Measurements from ENCODE around the gene CDK15.

CDK15 gene

DNA sequence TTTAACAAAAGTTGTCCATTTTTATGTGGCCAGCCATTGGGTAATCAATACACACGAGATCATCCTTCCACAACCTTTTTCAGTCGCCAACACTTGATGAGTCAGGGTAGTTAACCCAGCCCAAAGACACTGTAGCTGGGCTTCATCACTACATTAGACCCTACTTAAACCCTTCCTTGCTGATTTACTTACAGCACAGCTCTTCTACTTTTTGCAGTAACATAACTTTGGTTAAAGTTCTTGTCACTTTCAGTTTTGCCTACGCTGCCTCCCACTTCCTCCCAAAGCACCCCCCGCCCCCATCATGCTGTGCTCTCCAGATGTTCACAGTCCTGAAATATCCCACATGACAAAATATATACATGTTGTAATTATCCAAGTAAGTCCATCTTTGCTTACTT lies 103.6 kb downstream of the CDK15 start:
- DNase-seq (ENCODE audit: low read depth), result no peak

DNA sequence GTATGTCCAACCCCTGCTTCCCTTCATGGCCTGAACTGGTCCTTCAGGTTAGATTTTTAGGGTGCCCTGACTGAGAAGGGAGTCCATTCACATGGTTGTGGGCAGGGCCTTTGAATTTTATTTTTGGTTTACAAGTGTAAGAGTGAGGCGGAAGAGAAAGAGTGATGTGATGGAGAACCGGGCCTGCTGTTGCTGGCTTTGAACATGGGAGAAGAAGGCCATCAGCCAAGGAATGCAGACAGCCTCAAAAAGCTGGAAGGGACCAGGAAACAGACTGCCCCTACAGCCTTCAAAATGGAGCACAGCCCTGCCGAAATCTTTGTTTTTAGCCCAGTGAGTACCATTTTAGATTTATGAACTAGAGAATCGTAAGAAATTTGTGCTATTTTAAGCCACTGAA lies 105.0 kb downstream of the CDK15 start:
- no peak for DNase-seq (ENCODE audit: low read depth)

DNA sequence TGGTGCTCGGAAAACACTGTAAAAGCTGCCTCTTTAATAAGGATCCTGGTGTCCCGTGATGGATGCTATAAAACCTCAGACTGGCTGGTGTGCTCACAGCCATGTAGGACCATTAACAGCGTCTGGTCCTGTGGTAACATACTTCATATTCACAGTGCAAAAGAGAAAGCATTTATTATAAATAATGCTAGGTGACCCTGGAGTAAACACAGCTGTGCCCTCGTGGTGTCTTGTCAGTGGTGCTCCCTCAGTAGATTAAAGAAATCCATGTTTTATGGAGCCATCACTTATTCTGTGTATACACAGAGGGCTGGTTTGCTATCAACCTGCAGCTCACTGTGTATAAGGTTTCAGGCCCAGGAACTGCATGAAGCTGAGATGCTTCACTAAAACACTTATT lies 106.9 kb downstream of the CDK15 start:
- DNase-seq (ENCODE audit: low read depth), result no peak

DNA sequence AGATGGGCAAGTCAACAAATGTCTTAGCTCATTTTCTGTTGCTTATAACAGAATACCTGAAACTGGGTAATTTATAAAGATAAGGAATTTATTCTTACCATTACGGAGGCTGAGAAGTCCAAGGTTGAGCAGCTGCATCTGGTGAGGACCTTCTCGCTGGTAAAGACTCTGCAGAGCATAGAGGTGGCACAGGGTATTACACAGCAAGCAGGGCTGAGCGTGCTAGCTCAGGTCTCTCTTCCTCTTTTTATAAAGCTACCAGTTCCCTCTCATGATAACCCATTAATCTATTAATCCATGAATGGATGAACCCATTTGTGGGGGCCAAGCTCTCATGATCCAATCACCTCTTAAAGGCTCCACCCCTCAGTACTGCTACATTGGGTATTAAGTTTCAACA lies 109.1 kb downstream of the CDK15 start:
- no peak for DNase-seq (ENCODE audit: low read depth)

DNA sequence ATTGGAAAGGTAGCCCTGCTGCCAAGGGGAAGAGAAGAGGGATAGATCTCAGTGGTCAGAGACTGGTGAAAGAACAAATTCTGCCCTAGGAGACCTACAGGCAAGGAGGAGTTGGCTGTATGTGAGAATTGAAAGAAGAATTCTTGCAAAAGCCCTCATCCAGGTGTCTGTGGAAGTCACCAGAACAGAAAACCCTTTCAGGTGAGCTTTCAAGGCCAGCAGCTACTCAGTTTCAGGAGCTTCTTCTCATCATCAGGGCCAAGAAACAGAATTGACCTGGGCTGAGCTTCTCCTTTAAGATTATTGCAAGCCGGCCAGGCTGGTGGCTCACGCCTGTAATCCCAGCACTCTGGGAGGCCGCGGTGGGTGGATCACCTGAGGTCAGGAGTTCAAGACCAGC lies 110.2 kb downstream of the CDK15 start:
- no peak for DNase-seq (ENCODE audit: low read depth)

DNA sequence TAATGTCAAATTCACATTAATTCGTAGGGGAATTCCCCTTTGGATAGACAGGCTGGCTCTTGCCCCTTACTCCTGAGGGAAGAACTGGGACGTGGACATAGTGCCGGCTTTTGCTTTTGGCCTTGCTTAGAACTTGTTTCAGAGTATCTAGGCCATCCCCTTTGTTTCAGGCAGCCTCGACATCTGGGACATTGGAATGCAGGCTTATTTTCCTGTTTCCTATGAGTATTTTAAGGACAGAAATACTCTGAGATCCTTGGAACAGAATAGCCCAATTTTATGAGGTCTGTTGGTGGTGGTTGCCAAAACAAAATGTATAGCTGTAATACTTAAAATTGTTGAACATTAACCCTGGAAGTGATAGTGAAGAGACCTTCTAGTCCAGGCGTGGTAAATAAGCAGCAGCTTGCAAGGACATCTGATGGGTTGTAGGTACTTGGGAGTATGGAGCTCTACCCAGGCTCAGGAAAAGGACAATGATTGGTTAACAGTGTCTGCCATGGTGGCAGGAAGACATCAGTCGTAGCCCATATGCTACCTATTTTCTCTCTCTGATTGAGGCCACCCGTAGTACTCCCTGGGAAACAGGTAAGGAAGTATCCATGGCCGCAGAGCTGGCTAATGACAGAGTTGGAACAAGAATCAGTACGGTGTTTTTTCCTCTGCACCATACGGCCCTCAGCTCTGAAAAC lies 112.4 kb downstream of the CDK15 start:
- no peak for DNase-seq (ENCODE audit: low read depth)

DNA sequence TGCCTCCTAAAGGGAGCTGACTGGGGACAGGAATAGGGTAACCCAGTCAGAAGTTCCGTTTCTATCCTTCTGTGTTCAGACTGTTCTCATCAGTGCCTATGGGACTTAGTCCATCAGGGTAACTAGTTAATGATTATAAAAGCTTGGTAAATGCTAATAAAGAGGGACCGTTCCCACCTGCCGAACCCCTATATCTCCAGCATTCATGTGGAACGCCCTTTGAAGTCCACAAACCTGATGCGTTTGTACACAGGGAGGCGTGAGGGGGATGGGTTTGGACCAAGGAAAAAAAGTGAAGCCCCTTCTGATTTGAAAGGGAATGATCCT lies 112.9 kb downstream of the CDK15 start:
- DNase-seq (ENCODE audit: low read depth), result no peak

DNA sequence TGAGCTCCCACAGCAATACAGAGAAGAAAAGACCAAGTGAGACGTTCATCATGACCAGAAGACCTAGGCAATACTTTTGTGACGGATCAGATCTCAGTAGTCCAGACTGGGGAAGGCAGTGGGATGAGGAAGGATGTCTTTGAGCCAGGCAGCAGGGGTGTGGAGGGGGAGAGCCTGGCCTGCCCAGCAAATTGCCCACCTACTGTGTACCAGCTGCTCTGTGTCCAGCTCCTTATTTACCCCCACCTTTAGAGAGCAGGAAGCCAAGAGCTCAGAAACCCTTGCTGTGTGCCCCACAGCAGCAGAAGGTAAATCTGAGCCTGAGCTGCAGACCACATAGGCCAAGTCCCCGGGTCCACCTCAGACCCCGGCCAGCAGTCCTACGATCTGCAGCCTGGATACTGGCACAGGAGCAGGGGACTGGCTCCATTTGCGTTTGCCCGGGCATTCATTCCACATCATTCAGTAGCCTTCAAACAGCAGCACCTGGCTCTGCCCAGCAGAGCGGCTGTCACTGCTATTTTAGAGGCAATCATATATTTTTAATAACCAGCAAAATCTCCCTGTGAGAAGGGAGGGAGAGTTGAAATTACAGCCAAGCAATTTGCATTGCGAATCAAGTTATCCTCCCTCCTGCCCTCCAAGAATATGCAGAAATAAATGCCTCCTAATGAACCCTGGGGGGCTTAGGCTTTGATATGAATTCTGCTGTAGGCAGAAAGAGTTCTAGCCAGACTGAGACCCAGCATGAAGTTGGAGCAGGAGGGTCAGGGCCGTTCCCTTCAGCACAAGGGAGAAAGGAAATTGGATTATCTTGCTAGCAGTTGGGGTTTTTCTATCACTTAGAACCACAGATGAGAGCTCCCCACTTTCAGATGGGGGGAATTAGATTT lies 117.3 kb downstream of the CDK15 start:
- no peak for DNase-seq (ENCODE audit: low read depth)

DNA sequence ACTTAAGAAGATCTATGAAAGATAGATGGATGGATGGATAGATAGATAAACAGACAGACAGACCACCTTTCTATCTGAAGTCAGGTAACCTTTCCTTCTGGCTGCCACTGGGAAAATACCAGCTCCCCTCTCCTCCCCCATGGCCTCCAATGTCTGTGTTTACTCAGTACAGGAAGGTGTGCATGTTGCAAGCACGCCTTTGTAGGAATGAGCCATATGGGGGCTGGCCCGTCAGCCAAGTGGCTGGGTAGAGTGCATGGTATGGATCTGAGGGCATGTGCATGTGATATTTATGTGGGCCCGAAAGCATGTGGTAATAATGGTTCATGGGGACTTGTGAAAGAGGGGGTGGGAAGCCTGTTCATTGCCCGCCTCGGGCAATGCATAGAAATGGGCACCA lies 118.1 kb downstream of the CDK15 start:
- DNase-seq (ENCODE audit: low read depth), result no peak

DNA sequence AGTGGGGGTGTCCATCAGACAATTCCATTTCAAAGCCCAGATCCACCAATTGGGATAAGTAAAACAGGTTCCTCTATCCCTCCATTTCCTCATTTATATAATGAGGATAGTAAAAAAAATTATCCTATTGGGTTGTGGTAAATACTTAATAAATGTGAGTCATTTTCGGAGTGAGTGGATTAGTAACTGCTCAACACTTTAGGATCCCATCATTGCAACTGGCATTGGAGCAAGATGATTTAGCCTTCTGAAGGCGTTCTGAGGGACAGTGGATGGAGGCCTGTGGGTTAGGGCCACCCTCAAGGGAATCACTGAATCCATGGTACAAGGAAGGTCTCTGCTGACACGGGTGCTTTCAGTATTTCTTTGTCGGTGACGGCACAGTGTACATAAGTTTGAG lies 118.7 kb downstream of the CDK15 start:
- DNase-seq (ENCODE audit: low read depth), result no peak

DNA sequence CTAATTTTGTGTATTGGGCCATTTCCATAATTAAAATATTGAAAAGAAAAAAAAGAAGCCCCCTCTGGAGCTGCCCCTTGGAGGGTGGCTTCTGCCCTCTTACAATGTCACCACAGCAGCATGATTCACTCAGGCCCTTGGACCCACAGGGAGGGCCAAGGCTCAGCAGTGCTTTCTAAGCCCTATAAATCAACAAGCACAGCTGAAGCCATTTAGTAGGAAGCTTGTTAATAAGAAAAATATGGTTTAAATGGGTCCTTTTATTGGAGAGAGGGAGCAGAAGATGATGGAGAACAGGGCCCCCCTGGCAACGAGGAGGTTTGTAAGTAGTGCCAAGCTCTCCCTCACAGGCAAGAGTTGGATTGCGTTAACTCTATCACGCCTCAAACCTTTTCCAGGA lies 119.7 kb downstream of the CDK15 start:
- DNase-seq (ENCODE audit: low read depth), result no peak

DNA sequence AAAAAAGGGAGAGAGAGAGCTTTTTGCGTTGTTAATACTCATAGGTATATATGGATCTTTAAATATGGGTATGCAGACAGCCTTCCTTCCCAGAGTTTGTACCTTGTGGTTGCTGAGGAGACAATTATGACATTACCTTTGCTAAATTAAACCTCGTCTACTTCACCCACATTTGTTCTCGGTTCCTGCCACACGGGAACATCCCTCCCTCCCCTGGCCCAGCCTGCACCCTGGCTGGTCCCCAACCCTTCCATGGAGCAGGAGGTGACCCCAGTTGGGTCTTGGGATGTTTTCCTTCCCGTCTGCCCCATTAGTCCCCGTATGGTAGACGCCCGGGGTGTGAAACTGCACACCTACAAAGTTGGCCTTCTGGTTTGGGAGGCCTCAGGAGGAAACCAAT lies 122.0 kb downstream of the CDK15 start:
- DNase-seq (ENCODE audit: low read depth), result no peak

DNA sequence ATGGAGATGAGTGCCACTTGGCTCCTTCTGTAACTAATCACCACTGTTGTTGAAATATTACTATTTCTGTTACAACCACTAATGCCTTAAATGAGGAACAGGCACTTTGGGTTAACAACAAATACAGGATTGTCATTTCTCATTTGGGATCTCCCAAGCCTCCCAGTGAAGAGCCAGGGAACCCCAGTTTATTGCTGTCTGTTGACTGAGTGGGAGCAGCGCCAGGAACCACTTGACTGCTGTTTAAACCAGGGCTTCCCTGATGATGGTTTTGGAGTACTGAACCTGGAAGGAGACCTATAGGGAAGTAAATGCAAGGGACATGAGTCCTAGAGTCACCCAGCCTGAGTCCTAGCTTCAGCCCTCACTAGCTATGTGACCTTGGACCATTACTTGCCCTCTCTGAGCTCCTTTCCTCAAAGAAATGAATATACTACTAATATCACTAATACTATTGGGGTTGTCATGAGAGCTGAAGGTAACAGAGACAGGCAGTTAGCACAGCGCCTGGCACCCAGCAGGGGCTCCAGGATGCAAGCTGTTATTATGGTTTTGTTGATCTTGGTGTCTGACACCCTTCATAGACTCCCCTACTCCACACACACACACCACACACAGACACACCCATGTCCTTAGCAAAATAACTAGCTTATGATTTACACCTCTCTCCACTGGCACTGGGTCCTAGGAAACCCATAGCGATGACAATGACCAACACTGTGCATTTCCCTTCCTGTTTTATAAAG lies 123.1 kb downstream of the CDK15 start:
- no peak for DNase-seq (ENCODE audit: low read depth)

DNA sequence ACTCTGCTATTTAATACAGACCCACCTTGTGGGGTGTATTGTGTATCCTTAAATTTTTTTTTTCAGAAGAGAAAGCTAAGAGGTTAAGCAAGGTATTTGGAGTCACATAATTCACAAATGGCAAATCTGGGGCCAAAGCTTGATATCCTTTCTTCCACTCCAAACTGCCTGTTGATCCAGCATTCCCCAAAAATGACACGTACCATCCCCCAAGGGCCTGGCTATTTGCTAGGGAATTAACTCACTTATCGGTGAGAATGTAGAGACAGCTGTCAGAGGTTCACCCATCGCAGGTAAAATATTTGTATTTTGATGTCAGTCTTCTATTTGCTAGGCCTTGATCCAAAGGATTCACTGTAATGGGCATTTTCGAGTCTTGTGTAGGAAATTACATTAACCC lies 123.7 kb downstream of the CDK15 start:
- DNase-seq (ENCODE audit: low read depth), result no peak

DNA sequence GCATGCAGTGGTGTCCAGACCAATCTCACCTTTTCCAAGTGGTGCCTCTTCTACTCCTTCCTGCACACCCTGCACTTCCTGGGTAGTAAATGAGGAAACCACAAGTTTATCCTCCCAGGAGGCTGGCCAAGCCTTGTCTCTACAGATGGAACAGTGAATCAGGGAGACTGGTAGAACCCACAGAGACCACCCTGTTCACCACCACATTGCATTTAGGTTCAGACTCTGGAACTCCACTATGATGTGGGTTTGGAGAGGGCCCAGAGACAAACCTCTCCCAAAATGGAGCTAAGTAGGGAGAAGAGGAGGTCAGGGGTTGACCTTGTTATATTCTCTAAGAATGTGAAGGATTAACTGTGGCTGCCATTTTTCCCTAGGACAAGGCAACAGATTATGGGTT lies 124.5 kb downstream of the CDK15 start:
- no peak for DNase-seq (ENCODE audit: low read depth)

DNA sequence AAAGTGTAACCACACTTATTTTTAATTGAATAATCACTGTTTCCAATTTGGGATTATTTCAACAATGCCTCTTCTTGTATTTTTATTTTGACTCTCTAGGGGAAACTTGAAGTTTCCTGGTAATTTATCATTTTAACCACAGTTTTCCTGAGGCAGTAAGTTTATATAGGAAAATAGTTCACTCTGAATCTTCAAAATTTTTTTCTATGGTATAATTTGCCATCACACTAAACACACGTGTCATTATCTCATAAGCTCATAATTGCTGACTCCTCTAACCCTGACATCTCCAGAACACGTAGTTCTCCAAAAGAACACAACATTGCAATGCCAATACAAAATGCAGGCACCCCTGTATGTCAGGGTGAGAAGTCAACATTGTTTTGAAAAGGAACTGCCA lies 125.1 kb downstream of the CDK15 start:
- DNase-seq (ENCODE audit: low read depth), result no peak

DNA sequence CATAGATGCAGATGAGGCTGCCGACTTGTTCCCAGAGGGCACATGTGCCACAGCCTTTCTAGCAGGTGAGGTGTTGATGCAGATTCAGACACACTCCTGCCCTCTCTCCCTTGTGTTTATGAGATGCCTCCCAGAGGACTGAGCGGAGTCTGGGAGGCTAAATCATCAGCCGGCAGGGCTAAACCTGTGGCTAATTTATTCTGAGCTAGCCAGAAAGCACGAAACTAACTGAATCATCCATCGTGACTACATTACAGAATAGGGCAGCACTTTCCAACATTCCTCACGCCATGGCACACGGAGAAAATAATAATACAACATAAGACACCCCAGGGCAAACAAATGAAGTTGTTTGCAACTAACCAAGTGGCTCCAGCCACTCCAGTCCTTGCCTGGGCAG lies 125.6 kb downstream of the CDK15 start:
- no peak for DNase-seq (ENCODE audit: low read depth)

DNA sequence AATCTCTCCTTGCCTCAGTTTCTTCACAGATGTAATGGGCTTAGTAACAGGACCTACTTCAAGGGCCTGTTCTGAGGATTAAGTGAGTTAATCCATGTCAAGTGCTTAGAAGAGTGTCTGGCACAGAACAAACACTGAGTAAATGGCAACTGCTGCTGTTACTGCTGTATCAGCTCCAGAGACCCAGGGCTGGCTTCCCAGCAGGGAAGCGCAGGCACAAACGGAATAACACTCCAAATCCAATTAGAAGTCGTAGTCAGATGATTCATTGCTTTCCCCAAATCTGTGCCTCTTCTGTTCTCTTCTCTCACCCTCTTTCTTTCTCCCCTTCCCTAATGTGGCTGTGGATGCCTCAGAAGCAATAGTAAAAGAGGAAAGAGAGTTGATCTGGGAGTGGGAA lies 126.2 kb downstream of the CDK15 start:
- no peak for DNase-seq (ENCODE audit: low read depth)

DNA sequence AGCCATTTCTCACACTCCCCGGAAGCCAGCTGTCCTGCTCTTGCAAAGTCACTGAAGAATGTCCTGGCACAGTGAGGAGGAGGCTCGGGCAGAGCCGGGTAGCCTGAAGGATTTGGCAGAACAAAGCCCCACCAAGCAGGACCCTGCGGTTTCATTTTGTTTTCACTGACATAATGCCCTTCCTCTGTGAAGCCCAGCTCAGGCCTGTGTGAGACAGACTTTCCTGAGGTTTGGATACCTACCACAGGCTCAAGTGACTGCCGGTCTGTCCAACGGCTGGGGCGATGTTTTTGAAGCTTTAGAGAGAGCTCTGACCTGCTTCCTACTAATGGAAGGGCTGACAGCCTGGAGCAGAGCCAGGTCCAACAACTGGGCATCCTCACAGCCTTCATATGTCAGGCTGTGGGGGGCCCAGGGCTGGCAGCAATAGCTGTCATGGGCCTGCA lies 127.5 kb downstream of the CDK15 start:
- DNase-seq (ENCODE audit: low read depth), result no peak

DNA sequence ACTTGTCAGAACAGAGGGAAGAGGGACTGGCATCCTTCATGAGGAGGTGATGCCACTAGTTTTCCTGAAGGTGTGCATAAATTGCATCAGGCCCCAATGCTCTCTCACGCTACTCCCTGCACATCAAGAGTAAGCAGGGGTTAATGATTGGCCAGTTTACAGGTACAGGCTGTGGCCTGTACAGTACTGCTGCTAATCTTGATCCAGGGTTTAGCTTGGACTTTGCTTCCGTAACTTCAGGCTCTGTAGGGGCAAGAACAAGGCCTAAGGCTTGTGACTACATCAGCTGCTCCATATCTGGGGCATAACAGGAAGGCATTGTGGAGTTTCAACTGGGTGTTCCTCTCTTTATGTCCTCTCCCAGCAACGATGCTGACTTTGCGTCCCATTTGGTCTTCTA lies 130.5 kb downstream of the CDK15 start:
- DNase-seq (ENCODE audit: low read depth), result no peak

DNA sequence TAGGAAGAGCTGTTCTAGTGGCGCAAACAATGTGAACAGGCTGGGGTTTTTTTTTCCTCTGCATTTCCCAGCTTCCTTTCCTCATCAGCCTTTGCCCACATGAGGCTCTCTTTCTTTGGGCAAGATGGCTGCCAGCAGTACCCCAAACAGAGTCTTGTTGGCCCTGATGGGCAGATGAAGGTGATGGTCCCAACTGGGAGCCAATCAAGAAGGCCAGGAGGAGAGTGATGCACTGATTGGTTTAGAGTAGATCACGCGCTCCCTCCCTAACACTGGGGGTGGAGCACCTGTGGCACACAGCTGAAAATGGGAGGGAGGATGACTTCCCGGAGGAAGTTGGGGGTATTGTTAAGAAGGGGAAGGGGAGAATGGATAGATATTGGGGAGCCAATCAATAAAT lies 131.0 kb downstream of the CDK15 start:
- no peak for DNase-seq (ENCODE audit: low read depth)

DNA sequence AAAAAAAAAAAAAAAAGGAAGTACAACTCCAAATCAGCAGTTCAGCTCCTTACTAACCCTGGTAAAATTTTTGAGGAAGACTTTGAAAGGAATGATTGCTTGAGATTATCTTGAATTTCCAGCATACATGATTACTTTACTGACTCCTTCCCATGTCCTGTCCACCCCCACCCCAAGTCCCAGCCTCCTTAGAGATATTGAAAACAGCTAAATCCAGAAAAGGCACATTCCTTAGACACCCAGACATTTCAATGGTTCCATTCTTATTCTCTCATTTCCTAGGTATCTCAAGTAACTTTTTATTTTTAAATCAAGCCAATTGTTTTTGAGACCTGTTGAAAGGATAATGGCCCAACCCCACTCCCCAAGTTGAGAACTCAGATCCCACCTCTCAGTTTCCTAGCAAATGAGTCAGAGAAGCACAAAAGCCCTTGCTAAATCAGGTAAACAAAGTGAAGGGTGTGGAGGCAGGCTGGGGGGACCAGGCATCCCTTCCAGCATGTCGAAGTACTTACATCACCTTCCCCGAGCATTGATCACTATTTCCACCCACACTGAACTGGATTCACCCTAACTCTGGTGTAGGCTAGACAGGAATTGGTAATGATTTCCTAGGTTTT lies 131.9 kb downstream of the CDK15 start:
- DNase-seq (ENCODE audit: low read depth), result no peak

DNA sequence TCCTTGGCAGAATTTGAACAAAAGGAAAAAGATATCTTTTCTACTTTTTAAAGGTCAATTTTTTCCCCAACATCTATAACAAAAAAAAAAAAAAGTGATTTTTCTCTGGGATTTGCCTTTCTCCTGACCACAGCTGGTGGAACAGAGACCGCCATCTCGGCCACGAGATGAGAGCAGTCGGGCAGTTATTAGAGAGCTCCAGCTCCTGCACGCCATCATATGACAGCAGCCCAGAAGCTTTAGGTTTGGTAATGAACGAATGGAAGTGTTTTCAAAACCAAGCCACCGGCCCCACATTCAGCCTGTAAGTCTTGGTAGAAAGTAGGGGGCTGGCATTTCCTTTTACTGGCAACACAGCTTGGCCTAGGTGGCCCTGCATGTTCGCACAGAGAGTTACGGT lies 132.4 kb downstream of the CDK15 start:
- no peak for DNase-seq (ENCODE audit: low read depth)

Data from stimulated activated CD8-positive, alpha-beta memory T cell treated with anti-CD3 and anti-CD28 coated beads, Interleukin-12 subunit alpha, Interleukin-12 subunit beta, amount 100 ng/mL, for 1 hour (primary cell).